Colonic mucosa (tissue), 4 donors: ENCODE measurements around the gene CBX6. TPM values are rescaled to one million over a fixed set of nuclear protein-coding genes. Genes with fewer than 3 reads are reported as not detected.

Experiments used
- DNase-seq: peaks from one replicate; pipeline ENCODE4 v3.0.0-alpha.2; 2020
- H3K27ac ChIP-seq: fragments of 200-600 bp; one replicate; pipeline ENCODE4 v1.8.0; 2021
- H3K27me3 ChIP-seq: fragments of 200-600 bp; one replicate; pipeline ENCODE4 v1.8.0; 2021
- H3K36me3 ChIP-seq: fragments of 200-600 bp; one replicate; pipeline ENCODE4 v1.8.0; 2021
- H3K4me1 ChIP-seq: fragments of 200-600 bp; one replicate; pipeline ENCODE4 v1.8.0; 2021; ENCODE audit warnings: mild to moderate bottlenecking
- H3K4me3 ChIP-seq: fragments of 200-600 bp; one replicate; pipeline ENCODE4 v1.8.0; 2021
- H3K9ac ChIP-seq, 2 donors: one replicate each; pipeline ENCODE4 v1.7.0; 2013; ENCODE audit warnings: control low read depth in 2 of 2, low read depth in 2 of 2, low read length in 2 of 2
- H3K9me3 ChIP-seq: fragments of 200-600 bp; one replicate; pipeline ENCODE4 v1.8.0; 2021
- CTCF ChIP-seq: fragments of 200-600 bp; IDR thresholded peaks from one replicate; pipeline ENCODE4 v1.8.0; 2022; ENCODE audit warnings: antibody characterized with exemption, mild to moderate bottlenecking
- intact Hi-C: fragments of 100-400 bp; cut with DNase I; formaldehyde crosslinking; loops from one replicate; pipeline ENCODE4 v1.14.1; 2022
- total RNA-seq, 2 donors: library from RNA; stranded (reverse); fragmentation: NEBNext Ultra II Directional in 1 of 2; extraction: Animal tissue kit (Norgen Biotek cat#: 25700) in 1 of 2; gene quantifications; one replicate each; pipeline ENCODE4 v1.2.1, GENCODE V29; 2021
- donor health status: healthy.
- donor health status: DM: no; HTN: no; CAD: no.
- donor health status: DM: no; HTN: no; CAD: no.

The CBX6 gene
- total RNA-seq, 2 donors from 2014 or later, result 9.2 to 14.5 TPM

DNA sequence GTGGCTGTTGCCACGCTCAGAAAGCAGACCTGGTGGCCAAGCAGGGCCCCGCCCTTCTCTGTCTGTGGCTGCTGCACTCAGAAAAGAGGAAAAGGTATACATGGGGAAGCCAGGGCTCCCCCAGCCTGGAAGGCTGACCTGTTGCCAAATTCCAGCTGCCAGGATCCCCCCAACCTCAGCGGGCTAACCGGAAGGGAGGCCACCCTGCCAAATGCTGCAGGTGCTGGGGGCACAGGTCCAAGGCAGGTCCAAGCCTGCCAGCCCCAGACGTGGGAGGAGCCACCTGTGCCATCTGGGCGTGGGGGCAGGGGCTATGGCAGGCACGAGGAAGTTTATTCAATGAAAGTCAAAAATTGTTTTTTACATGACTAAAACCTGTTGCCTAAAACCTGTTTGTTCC is 30.8 kb downstream of the CBX6 start:
- TF ChIP-seq CTCF, result no peak
- Histone ChIP-seq H3K36me3 (no peaks in the 10 kb centered on the region), H3K27ac (no peak overlapping the region), H3K9me3 (no peaks in the 10 kb centered on the region), H3K4me3 (no peak overlapping the region), H3K27me3 (peaks cover 23% of the 10 kb centered on the region), H3K4me1 (peaks cover 3% of the 10 kb centered on the region), H3K9ac (no peak overlapping the region)
- no peak for DNase-seq
- intact Hi-C loops, result loop anchor here (10.0 kb wide), 1 partner anchor 66 kb away; no protein-coding TSS in a partner anchor

GRCh38 chr22:38840129-38840528 is 31.9 kb downstream of the CBX6 start:
- Histone ChIP-seq H3K9ac (no peak overlapping the region), H3K4me3 (no peak overlapping the region), H3K36me3 (no peaks in the 10 kb centered on the region), H3K9me3 (no peaks in the 10 kb centered on the region), H3K4me1 (peaks cover 3% of the 10 kb centered on the region), H3K27ac (no peak overlapping the region), H3K27me3 (peaks cover 23% of the 10 kb centered on the region)
- intact Hi-C loops, result loop anchor here (10.0 kb wide), 1 partner anchor 65 kb away; no protein-coding TSS in a partner anchor
- no peak for TF ChIP-seq CTCF
- no peak for DNase-seq

DNA sequence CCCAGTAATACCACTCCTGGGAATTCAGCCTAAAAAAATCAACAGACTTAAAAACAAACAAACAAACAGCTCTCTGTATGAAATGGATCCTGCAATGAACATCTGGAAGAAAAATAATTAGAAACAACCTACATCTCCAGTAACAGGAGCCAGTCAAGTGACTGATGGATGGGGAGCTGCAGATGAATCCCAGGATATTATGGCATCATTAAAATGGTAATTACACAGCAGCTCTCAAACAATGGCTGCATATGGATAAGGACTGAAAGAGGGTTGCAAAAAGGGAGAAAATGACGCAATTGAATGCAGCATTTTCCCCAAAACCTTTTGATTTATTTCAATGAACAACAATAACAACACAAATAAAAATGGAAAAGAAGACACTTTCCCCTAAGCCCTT is 32.3 kb downstream of the CBX6 start:
- H3K27ac ChIP-seq, result no peak overlapping the region
- no peak overlapping the region for H3K9ac ChIP-seq
- no peaks in the 10 kb centered on the region for H3K9me3 ChIP-seq
- H3K4me1 ChIP-seq, result peaks cover 3% of the 10 kb centered on the region
- intact Hi-C loops, result loop anchor here (10.0 kb wide), 1 partner anchor 65 kb away; no protein-coding TSS in a partner anchor
- H3K4me3 ChIP-seq, result no peak overlapping the region
- DNase-seq, result no peak
- H3K27me3 ChIP-seq, result peaks cover 23% of the 10 kb centered on the region
- no peak for TF ChIP-seq CTCF
- H3K36me3 ChIP-seq, result no peaks in the 10 kb centered on the region

- no peak for TF ChIP-seq CTCF
- Histone ChIP-seq H3K4me1 (no peaks in the 10 kb centered on the region), H3K36me3 (no peaks in the 10 kb centered on the region), H3K27ac (no peak overlapping the region), H3K4me3 (no peak overlapping the region), H3K9ac (no peak overlapping the region), H3K9me3 (no peaks in the 10 kb centered on the region), H3K27me3 (peaks cover 8% of the 10 kb centered on the region)
- intact Hi-C loops, result no loop called here
- DNase-seq, result no peak
Measured at GRCh38 chr22:38837414-38837928, 34.5 kb downstream of the CBX6 start.

DNA sequence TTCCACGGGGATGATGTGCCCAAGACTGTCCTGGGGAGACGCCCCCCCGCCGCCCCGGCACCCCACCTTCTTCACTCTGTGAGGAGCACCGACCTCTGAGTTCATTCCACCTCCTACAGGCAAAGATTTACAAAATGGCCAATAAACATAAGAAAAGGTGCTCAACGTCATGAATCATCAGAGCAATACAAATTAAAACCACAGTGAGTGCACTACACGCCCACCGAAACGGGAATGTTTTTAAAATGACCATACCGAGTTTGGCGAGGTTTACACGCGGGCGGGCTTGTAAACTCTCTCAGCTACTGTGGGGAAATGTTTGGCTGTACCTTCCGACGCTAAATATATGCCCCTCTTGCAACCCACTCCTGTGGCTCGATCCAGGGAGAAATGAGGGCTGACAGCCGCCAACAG is 36.1 kb downstream of the CBX6 start:
- no peak for TF ChIP-seq CTCF
- no peaks in the 10 kb centered on the region for H3K9me3 ChIP-seq

More for the DNA sequence above, 36.1 kb downstream of the CBX6 start:
- H3K9ac ChIP-seq, result no peak overlapping the region
- no peaks in the 10 kb centered on the region for H3K27me3 ChIP-seq
- H3K4me3 ChIP-seq, result no peak overlapping the region
- no peak for DNase-seq
- intact Hi-C loops, result no loop called here
- no peak overlapping the region for H3K27ac ChIP-seq
- H3K4me1 ChIP-seq, result no peaks in the 10 kb centered on the region
- H3K36me3 ChIP-seq, result no peaks in the 10 kb centered on the region
